Activated CD8-positive, alpha-beta memory T cell treated with anti-CD3 and anti-CD28 coated beads, Interleukin-2, amount 50 U/mL, for 4 hours (primary cell): ENCODE results near the gene OPCML.

Experiments used
- DNase-seq: peaks from one replicate; pipeline ENCODE4 v3.0.0-alpha.2; 2020

The OPCML gene

GRCh38 chr11:133271871-133272776 is 260.2 kb downstream of the OPCML start:
- no peak for DNase-seq

- no peak for DNase-seq
These were observed 261.1 kb downstream of the OPCML start for GRCh38 chr11:133271206-133271605.

- no peak for DNase-seq
These were observed 263.0 kb downstream of the OPCML start for GRCh38 chr11:133269267-133269666.

- no peak for DNase-seq
These were observed 265.3 kb downstream of the OPCML start for GRCh38 chr11:133266986-133267385.

- no peak for DNase-seq
These were observed 266.7 kb downstream of the OPCML start for GRCh38 chr11:133265530-133266035.

GRCh38 chr11:133263332-133263731 is 269.0 kb downstream of the OPCML start:
- DNase-seq, result no peak

GRCh38 chr11:133258751-133259150 is 273.6 kb downstream of the OPCML start:
- no peak for DNase-seq

- DNase-seq, result no peak
These were observed 277.7 kb downstream of the OPCML start for GRCh38 chr11:133254601-133255000.

- DNase-seq, result no peak
These were observed 278.7 kb downstream of the OPCML start for GRCh38 chr11:133253570-133253969.

GRCh38 chr11:133251841-133252240 is 280.5 kb downstream of the OPCML start:
- DNase-seq, result no peak

GRCh38 chr11:133249530-133249929 is 282.8 kb downstream of the OPCML start:
- DNase-seq, result no peak

- no peak for DNase-seq
These were observed 283.2 kb downstream of the OPCML start for GRCh38 chr11:133249065-133249464.

- DNase-seq, result no peak
These were observed 288.5 kb downstream of the OPCML start for GRCh38 chr11:133243832-133244231.

- DNase-seq, result no peak
These were observed 291.2 kb downstream of the OPCML start for GRCh38 chr11:133240908-133241655.

GRCh38 chr11:133239575-133239974 is 292.7 kb downstream of the OPCML start:
- no peak for DNase-seq

GRCh38 chr11:133238495-133238894 is 293.8 kb downstream of the OPCML start:
- DNase-seq, result no peak

GRCh38 chr11:133238027-133238426 is 294.3 kb downstream of the OPCML start:
- no peak for DNase-seq

- no peak for DNase-seq
These were observed 296.9 kb downstream of the OPCML start for GRCh38 chr11:133235381-133235780.

GRCh38 chr11:133234883-133235282 is 297.4 kb downstream of the OPCML start:
- DNase-seq, result no peak

GRCh38 chr11:133232665-133233064 is 299.6 kb downstream of the OPCML start:
- no peak for DNase-seq

- DNase-seq, result no peak
These were observed 301.9 kb downstream of the OPCML start for GRCh38 chr11:133230431-133230830.

- no peak for DNase-seq
These were observed 303.6 kb downstream of the OPCML start for GRCh38 chr11:133228471-133229329.

GRCh38 chr11:133227632-133228111 is 304.6 kb downstream of the OPCML start:
- DNase-seq, result no peak
